ENCODE measurements around the gene DHRS4L2.
"Not testable (repeated sequence)": the region's sequence is repeated elsewhere in the genome, so short reads cannot be mapped to it uniquely, and the experiment has no call there.

Gene DHRS4L2

DNA sequence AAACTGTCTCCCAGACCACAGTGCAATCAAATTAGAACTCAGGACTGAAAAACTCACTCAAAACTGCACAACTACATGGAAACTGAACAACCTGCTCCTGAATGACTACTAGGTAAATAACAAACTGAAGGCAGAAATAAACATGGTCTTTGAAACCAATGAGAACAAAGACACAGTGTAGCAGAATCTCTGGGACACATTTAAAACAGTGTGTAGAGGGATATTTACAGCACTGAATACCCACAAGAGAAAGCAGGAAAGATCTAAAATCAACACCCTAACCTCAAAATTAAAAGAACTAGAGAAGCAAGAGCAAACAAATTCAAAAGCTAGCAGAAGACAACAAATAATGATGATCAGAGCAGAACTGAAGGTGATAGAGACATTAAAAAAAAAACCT lies 14.7 kb upstream of the DHRS4L2 start:
- not testable (repeated sequence) for DNase-seq

DNA sequence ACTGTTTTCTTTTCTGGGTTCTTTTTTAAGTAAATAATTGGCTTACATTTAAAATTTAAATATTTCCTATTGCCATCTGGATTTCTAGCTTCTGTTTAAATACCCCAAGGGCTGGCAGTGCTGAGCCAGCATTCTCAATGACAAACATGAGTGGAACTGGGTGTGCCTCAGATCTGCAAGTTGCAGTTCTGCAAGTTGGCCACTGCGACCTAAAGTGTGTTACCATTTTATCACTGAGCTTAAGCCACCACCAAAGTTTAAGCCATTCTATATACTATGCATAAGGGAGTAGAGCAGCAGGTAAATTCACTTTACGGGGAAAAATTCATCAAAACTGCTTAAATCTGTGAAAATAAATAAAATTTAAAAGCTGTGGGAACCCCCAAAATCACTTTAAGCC lies 11.5 kb upstream of the DHRS4L2 start:
- DNase-seq: not testable (repeated sequence)

DNA sequence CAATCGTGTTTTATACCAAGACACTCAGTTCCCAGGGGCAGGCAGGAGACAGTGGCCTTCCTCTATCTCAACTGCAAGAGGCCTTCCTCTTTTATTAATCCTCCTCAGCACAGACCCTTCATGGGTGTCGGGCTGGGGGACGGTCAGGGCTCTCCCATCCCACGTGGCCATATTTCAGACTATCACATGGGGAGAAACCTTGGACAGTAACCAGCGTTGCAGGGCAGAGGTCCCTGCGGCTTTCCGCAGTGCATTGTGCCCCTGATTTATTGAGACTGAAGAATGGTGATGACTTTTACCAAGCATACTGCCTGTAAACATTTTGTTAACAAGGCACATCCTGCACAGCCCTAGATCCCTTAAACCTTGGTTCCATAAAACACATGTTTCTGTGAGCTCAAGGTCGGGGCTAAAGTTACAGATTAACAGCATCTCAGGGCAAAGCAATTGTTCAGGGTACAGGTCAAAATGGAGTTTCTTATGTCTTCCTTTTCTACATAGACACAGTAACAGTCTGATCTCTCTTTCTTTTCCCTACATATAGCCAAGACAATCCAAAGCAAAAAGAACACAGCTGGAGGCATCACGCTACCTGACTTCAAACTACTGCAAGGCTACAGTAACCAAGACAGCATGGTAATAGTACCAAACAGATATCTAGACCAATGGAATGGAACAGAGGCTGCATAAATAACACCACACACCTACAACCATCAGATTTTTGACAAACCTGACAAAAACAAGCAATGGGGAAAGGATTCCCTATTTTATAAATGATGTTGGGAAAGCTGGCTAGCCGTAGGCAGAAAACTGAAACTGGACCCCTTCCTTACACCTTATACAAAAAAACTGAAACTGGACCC lies 6.5 kb upstream of the DHRS4L2 start:
- DNase-seq: not testable (repeated sequence)

DNA sequence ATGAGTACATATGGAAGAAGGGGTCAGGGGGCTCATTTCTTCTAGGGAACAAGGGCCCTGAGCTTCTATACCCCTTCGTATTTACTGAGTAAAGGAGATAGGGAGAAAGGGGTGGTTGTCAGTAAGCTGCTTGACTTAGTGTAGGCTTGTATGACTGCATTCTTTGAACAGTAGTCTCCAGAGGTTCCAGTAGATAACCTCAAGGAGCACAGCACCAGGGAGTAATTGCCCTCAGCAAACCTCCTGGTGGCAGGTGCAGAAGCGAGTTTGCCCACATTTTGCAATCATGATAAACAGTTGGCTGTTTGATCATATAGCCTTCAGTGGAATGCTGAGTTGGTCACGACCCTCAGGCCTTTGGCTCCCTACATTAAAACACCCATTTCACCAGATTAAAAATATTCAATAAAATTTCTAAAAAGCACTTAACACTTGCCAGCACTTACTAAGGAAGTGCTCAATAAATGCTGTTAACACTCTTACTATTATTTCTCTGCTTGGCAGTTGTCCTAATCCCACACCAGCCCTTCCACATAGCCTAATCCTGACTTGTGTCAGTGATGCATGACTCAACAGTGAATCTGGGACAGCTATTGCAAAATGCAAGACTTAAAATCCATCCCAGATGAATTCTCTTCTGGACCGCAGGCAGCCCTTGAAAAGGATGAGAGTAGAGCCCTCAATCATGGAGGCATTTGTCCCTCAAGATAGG lies 3.7 kb upstream of the DHRS4L2 start:
- DNase-seq: no peak

DNA sequence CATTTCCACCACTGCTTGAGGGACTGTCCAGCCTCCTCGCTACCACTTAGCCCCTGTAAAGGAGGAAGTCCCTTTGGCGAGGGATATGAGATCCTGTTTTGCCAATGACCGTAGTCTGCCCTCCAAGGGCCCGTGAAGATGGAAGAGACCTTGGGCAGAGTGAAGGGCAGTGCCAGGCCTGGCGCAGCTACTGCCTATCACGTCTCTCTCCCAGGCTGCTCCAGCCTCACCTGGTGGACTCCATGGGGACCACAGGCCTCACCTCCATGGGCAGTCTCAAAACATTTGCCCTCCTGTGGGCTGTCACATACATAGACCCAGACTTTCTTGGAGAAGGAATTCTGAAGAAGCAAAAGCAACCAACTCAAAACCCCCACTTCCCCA lies 514 bp upstream of the DHRS4L2 start:
- not testable (repeated sequence) for DNase-seq

DNA sequence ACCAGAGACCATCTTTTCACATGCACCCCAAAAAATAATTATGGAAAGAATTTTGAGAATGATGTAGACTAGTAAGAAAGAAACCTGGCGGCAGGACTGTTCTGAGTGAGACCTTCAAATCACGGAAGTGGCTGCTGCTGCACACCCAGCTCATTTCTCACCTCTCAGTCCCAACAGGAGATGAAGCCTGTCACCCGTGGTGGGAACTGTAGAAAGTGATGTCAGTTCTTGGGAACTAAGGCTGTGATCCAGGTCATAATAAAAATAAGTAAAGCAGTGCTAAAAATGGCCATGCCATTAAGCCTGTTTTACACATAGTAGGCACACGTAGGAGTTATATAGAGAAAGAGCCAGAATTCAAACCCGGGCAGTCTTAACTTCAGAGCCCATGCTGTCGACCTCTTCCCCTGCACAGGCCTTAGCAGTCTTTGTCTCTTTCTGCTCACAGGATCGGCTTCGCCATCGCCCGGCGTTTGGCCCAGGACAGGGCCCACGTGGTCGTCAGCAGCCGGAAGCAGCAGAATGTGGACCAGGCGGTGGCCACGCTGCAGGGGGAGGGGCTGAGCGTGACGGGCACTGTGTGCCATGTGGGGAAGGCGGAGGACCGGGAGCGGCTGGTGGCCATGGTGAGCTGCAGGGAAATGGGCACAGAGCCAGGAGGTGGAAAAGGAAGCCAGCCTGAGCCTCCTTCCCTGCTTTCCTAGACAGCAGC lies 1.2 kb downstream of the DHRS4L2 start:
- DNase-seq: not testable (repeated sequence)

DNA sequence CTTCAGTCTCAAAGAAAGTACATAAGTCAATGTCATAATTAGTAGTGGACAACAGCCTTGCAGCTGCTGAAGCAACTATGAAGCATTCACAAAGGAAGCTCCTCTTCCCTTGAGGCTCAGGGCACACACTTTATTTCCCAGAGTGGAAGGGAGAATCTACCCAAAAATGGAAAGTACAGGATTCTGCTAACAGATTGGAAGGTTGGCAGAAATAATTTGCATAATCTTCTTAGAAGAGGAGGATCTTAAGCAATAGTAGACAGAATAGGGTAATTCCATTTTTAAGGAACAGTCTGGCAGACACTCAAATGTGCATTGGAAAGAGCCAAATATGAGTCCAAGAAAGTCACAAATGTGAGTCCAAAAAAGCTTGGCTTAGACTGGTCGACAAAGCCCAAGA lies 2.2 kb downstream of the DHRS4L2 start:
- not testable (repeated sequence) for DNase-seq

DNA sequence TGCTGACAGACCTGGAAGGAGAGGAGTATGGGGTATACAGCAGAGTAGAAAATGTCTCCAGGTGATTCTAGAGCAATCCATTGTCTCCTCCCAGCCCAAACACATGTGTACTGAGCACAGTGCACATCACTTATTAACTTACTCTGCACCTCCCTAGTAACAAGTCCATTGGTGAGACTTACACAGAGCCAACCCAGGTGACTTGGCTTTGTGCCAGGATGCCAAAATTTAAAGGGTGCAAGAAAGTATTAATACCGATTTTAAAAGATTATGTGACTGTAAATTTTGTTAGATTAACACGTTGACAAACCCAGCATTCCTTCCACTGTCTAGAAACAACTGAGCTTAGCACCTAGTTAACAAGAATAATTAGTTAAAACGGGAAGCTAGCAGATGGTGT lies 4.3 kb downstream of the DHRS4L2 start:
- DNase-seq: not testable (repeated sequence)

DNA sequence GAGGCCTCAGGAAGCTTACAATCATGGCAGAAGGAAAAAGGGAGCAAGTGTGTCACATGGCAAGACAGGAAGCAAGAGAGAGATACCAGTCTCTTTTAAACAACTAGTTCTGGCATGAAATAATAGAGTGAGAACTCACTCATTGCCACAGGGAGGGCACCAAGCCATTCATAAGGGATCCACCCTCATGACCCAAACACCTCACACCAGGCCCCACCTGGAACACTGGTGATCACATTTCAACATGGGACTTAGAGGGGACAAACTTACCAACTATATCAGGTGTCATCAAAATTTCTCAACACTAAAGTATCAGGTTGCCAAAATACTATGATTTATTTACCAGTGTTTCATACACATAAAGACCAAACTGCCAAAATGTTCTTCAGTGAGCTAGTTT lies 7.3 kb downstream of the DHRS4L2 start:
- DNase-seq: not testable (repeated sequence)

DNA sequence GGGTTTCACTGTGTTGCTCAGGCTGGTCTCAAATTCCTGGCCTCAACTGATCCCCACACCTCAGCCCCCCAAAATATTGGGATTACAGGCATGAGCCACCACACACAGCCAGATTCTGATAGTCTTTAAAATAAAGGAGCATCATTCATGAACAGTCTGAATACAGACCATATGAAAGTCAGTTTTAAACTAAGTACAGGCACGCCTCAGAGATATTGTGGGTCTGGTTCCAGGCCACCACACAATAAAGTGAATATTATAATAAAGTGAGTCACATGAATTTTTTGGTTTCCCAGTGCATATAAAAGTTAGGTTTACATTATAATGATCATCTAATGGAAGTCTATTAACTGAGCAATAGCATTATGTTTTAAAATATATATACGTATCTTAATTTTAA lies 8.1 kb downstream of the DHRS4L2 start:
- not testable (repeated sequence) for DNase-seq

DNA sequence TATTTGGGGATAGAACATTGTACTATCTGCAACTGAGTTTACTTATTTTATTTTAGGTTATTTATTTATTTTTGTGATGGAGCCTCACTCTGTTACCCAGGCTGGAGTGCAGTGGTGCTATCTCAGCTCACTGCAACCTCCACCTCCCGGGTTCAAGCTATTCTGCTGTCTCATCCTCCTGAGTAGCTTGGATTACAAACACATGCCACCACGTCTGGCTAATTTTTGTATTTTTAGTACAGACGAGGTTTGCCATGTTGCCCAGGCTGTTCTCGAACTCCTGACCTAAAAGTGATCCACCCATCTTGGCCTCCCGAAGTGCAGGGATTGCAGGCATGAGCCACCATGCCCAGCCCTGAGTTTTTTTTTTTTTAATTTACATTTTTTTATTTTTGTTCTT lies 10.9 kb downstream of the DHRS4L2 start:
- DNase-seq: not testable (repeated sequence)

DNA sequence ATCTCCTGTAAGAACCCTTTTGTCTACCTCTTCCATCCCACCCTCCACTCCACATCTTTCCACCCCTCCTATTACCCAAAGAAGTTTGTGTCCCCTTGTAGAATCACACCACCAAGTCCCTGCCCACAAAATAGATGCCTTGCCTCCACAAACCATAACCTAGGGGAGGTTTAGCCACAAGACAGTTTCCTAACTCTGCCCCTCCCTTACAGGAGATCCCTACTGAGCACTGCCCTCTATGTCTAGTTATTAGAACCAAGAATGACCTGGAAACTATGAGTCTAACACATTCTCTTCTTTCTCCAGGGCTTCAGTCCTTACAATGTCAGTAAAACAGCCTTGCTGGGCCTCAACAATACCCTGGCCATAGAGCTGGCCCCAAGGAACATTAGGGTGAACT lies 12.3 kb downstream of the DHRS4L2 start:
- DNase-seq: not testable (repeated sequence)

DNA sequence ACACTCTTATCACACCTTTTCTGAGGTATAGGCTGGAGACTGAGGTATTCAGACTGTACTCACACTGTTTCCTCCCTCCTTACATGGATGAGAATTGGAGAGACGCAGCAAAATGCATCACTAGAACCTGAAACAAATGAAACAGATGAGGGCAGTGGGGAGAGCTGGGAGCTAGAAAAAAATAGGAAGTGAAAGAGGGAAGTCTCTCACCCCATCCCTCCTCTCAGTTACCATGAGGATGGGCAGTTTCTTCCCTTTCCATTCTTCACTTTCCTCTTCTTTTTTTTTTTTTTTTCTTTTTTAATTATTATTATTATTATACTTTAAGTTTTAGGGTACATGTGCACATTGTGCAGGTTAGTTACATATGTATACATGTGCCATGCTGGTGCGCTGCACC lies 12.9 kb downstream of the DHRS4L2 start:
- DNase-seq: not testable (repeated sequence)

DNA sequence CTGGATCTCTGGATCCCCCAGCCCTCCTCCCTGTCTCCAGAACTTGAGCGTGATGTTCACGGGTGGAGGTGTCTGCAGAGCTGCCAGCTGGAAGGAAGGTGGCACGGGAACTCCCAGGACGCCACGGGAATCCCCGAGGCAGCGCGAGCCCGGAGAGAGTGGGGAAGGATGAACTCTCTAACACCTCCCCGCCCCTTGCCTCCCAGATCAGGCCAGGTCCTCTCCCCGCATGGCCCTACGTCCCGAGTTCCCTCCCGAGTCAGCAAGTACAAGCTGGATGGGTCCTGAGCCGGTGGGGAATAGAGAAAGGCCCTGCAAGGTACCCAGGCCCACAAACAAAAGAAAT lies 17.7 kb downstream of the DHRS4L2 start:
- DNase-seq: not testable (repeated sequence)

DNA sequence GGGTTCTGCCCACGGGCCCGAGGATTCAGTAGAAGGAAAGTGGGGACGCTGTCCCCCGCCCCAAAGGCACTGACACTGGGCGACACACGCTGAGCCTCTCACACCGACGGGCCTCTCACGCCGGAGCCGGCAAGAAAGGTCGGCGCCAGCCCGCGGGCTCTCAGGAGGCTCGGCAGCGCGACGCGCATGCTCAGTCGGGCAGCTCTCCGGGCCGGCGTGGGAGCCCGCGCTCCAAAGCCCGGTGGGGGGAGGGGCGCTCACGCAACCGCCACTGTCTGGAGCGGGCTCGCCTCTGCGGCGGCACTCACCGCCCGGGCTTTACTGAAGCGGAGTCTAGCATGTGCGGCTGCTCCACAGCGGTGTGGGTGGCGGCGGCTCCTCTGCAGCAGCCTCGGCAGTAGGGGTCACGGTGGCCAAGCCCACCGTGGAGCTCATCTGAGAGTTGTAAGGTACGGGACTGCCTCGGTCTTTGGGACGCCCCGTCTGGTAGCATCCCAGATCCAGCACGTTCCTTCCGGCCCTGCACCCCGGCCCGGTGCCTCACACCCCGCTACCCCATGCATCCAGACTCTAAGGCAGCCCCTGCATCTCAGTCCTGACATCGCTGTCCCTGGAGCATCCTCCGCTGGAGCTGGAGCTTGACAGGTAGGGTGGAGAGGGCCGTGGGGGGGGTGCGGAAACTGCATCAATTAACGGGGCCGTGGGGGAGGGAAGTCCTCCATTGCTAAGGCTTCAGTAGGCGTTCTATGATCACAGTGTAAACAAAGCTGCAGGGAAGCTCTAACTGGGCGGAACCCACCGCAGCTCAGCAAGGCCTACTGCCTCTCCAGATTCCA lies 18.3 kb downstream of the DHRS4L2 start:
- not testable (repeated sequence) for DNase-seq

DNA sequence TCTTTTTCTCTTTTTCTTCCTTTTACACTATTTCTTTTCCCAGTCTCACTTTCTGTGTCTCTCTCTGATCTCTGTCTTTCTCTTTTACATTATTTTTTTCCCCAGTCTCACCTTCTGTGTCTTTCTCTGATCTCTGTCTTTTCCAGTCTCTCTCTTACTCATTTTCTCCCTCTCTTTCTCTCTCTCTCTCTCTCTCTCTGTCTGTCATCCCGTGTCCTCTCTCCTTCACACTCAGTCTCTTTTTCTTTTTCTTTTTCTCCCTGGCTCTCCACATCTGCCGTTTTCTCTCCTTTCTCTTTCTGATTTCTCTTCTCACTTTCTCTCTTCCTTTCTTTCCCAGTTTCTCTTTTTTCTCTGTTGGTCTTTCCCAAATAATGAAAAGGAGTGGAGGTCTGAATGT lies 22.3 kb downstream of the DHRS4L2 start:
- DNase-seq: no peak

DNA sequence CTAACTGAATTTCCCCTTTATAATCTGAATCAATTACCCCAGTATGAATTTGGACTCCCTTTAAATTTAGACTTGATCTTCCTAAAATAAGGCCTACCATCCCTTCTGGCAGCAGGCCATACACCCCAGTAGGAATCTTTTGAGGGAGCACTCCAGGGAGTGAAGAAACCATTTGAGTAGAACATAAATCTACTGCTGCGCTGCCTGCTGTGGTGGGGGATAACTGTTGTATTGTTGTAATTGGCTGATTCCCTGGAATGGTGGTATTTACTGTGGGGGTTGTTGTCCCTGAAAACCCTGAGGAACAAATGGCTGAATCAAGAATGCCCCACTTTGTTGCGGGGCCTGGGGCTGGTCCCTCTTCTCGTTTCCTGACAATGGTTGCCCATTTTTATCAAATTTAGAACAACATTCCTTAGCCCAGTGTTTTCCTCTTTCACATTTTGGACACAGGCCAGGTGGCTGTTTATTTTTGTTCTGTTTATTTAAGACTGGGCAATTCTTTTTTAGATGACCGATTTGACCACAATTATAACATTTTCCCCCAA lies 24.1 kb downstream of the DHRS4L2 start:
- DNase-seq: not testable (repeated sequence)

DNA sequence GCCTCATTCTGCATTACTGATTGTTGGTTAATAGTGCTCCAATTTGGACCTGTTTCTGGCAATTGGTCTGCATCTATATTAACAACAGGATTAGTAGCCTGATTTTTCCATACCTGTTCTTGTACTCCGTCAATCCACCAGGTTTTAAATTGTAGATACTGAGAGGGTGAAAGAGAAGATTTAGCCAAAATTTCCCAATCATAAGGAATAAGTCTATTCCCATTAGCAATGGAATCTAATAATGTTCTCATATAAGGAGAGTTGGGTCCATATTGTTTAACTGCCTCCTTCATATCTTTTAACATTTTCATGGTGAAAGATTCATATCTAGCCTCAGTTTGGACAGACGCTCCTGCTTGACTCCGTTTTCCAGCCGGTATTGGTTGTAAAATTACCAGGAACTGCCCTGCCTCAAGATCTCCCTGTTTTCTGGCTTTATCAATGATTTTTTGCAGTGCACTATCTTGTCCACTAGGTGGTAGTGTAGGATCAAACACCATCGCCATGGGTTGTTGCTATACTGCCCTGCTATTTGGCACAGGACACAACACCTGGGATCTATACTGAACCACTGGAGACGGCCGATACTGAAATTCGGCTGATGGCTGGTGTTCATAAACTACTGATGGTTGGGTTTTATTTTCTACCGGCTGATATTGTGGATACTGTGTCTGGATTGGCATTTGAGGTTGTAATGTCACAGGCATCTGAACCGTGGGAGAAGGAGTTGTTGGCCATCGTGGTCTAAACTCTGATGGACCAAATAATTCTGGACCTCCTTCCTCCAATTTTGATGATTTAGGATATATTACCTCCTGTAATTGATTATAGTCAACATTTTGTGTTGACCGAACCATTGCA lies 25.2 kb downstream of the DHRS4L2 start:
- no peak for DNase-seq

DNA sequence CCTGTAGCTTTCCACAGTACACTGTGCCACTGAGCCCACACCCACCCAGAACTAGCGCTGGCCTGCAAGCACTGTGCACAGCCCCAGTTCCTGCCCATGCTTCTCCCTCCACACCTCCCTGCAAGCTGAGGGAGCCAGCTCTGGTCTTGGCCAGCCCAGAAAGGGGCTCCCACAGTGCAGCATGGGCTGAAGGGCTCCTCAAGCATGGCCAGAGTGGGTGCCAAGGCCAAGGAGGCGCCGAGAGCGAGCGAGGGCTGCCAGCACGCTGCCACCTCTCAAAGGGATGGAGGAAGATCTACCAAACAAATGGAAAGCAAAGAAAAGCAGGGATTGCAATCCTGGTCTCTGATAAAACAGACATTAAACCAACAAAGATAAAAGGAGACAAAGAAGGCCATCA lies 27.0 kb downstream of the DHRS4L2 start:
- DNase-seq: not testable (repeated sequence)

DNA sequence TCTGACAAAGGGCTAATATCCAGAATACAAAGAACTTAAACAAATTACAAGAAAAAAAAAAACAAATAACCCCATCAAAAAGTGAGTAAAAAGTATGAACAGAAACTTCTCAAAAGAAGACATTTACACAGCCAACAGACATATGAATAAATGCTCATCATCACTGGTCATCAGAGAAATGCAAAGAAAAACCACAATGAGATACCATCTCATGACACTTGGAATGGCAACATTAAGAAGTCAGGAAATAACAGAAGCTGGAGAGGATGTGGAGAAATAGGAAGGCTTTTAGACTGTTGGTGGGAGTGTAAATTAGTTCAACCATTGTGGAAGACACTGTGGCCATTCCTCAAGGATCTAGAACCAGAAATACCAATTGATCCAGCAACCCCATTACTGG lies 30.2 kb downstream of the DHRS4L2 start:
- DNase-seq: not testable (repeated sequence)

DNA sequence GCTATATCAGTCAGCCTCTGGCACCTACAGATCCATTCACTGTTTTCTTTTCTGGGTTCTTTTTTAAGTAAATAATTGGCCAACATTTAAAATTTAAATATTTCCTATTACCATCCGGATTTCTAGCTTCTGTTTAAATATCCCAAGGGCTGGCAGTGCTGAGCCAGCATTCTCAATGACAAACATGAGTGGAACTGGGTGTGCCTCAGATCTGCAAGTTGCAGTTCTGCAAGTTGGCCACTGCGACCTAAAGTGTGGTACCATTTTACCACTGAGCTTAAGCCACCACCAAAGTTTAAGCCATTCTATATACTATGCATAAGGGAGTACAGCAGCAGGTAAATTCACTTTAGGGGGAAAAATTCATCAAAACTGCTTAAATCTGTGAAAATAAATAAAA lies 31.2 kb downstream of the DHRS4L2 start:
- not testable (repeated sequence) for DNase-seq
